ES-I3 (cell line): Measurements from ENCODE around the gene RBP3.

ENCODE experiments used
- H3K36me3 ChIP-seq: 2 replicates; pipeline ENCODE4 v1.6.1; 2013; ENCODE audit warnings: mild to moderate bottlenecking, low read length, control low read depth, moderate library complexity; ENCODE audit not compliant: insufficient read depth
- H3K4me1 ChIP-seq: 2 replicates; pipeline ENCODE4 v1.6.1; 2013; ENCODE audit warnings: mild to moderate bottlenecking, control low read depth, low read length; ENCODE audit not compliant: insufficient read depth
- H3K9ac ChIP-seq: 2 replicates; pipeline ENCODE4 v1.6.1; 2013; ENCODE audit warnings: low read depth, mild to moderate bottlenecking, low read length, moderate library complexity
- H3K9me3 ChIP-seq: 2 replicates; pipeline ENCODE4 v1.6.1; 2013; ENCODE audit warnings: mild to moderate bottlenecking, low read length, moderate library complexity; ENCODE audit not compliant: control insufficient read depth, insufficient read depth

The RBP3 gene

DNA sequence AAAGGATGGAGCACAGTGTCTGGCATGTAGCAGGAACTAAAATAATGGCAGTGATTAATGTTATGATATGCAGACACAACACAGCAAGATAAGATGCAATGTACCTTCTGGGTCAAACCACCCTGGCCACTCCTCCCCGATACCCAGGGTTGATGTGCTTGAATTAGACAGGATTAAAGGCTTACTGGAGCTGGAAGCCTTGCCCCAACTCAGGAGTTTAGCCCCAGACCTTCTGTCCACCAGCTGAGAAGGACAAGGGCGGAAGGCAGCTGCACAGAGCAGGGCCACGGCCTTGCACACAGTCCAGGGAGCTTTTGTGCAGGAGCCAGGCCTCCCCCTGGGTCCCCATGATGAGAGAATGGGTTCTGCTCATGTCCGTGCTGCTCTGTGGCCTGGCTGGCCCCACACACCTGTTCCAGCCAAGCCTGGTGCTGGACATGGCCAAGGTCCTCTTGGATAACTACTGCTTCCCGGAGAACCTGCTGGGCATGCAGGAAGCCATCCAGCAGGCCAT lies at the start of gene RBP3:
Gene RBP3 (plus strand): TSS at position 226 of the 514 bp plus-strand sequence. CDS start 122 bp downstream, at position 348.
- H3K9me3 ChIP-seq, result no peaks in the 10 kb centered on the region
- H3K9ac ChIP-seq, result no peak within 1 kb of the TSS
- no peaks in the 10 kb centered on the region for H3K4me1 ChIP-seq
- H3K36me3 ChIP-seq, result no peaks in the 10 kb centered on the region

DNA sequence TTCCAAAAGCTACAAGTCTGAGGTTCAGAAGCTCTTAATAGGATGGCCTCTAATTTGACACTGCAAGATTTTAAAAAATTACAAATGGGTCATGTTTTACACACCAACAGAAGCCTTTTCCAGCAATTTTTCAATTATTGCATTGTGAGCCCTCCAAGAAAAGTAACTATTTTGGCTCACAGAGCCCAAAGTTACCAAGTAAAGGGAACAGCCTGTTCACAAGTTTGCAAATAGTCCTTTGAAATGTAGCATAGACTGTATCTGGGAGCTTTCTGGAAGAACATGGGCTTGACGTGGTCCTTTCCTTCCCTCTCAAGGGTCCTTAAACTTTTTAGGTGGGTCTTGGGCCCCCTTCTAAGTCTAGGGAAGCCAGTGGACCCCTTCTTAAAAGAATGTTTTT lies 49.4 kb upstream of the RBP3 start:
- Histone ChIP-seq H3K36me3 (no peaks in the 10 kb centered on the region), H3K9me3 (no peaks in the 10 kb centered on the region), H3K4me1 (no peaks in the 10 kb centered on the region), H3K9ac (no peak overlapping the region)

DNA sequence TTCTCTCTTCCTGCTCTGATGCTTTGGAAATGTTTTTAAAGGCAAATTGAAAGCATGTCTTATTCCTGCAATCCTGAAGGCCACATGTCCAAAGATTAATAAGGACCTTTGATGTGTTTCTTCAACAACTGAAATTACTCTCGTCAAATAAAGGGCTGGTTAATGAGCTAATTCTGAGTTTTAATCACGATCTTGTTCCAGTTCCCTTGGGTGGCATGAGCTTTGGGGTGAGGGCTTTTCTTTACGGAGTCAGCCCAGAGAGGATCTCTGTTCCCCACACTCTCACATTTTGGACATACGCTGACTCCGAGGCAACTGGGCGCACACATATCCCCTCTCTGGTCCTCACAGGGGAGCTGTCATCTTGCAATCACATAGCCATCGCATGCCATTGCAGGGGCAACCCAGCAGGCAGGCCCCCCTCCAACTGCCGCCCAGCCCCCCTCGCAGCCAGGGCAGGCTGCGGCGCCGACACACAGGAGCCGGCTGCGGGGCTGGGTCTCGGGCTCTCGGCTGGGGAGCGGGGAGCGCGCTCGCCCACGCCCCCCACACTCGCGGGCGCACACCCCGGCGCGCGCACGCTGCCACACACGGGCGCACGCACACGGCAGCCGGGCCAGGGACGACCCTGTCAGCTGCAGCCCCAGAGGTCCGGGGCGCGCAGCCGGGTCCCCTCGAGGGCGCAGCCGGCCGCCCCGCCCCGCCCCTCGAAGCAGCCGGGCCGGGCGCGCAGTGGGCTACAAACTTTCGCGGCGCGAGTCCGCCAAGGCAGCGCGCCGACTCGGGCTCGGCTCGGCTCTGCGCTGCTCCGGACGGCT lies 48.3 kb upstream of the RBP3 start, which contains the start of gene GDF10:
Gene GDF10 (plus strand): TSS at position 587 of the 818 bp plus-strand sequence. CDS start 455 bp downstream, outside the sequence.
- Histone ChIP-seq H3K9ac (peak within 1 kb of the TSS; percentile 52), H3K4me1 (no peaks in the 10 kb centered on the region), H3K36me3 (no peaks in the 10 kb centered on the region), H3K9me3 (no peaks in the 10 kb centered on the region)

DNA sequence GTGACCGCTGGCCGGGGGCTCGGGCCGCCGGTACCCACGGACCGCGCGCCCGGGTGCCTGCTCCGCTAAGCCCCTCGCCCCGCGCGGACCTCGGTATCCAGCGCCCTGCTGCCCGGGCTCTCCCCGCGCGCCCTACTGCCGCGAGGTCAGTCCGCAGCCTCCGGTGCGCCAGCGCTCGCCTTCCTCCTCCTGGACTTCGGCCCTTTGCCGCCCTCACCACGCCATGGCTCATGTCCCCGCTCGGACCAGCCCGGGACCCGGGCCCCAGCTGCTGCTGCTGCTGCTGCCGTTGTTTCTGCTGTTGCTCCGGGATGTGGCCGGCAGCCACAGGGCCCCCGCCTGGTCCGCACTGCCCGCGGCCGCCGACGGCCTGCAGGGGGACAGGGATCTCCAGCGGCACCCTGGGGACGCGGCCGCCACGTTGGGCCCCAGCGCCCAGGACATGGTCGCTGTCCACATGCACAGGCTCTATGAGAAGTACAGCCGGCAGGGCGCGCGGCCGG lies 47.7 kb upstream of the RBP3 start:
- Histone ChIP-seq H3K4me1 (no peaks in the 10 kb centered on the region), H3K9ac (peak overlapping the region; percentile 52; the same call in 1 of the 2 replicates), H3K9me3 (no peaks in the 10 kb centered on the region), H3K36me3 (no peaks in the 10 kb centered on the region)

DNA sequence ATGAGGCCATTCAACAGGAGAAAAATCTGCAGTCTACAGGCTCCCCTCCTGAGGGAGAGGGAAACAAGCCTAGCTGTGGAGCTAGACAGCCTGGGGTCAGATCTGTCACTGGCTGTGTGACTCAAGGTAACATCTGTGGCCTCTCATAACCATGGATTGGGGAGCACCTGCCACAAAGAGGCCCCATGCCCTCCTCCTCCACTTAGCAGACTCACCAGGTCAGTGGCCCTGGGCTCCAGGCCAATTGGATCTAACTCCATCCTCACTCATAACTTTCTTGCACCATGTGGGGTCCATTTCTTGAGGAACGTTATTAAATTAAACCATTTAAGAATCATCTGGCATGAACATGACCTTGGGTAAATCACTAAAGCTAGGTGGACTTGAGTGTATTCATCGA lies 46.3 kb upstream of the RBP3 start:
- H3K9ac ChIP-seq, result no peak overlapping the region
- no peaks in the 10 kb centered on the region for H3K9me3 ChIP-seq
- H3K36me3 ChIP-seq, result no peaks in the 10 kb centered on the region
- H3K4me1 ChIP-seq, result no peaks in the 10 kb centered on the region

DNA sequence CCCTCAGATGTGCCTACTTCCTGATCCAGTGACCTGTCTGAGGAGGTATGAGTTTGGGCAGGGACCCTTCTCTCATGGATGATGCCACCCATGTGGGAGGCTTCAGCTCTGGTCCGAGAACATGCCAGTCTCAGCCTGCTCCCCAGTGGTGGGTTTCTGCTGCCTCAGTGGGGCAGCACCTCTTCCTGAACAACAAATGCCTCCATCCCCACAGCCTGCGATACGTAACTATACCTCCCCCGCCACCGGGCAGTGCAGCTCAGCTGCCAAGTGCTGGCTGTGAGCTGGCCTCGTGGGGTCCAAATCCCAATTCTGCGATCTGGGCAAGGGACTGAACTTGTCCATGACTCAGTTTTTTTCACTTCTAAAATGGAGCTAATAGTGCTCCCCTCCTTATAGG lies 45.1 kb upstream of the RBP3 start:
- no peaks in the 10 kb centered on the region for H3K9me3 ChIP-seq

DNA sequence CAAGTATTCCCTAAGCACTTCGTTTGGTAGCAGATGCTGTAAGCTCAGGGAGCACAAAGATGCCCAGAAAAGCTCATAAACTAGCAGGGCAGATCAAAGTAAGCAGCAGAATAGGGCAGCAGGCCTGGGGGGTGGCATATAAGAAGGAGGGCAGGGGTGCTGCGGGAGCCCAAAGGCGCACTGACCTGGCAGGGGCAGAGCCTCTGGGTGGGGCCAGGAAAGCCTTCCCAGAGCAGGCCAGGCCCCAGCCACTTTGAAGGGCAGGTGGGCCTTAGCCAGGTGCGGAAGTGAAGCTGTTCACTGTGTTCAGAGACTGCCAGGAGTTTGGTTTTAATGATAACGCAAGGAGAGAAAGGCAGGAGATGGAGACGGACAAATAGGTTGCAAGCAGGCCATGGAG lies 44.3 kb upstream of the RBP3 start:
- H3K9ac ChIP-seq, result no peak overlapping the region
- no peaks in the 10 kb centered on the region for H3K36me3 ChIP-seq
- H3K4me1 ChIP-seq, result no peaks in the 10 kb centered on the region

More for the DNA sequence above, 45.1 kb upstream of the RBP3 start:
- no peaks in the 10 kb centered on the region for H3K4me1 ChIP-seq
- no peaks in the 10 kb centered on the region for H3K36me3 ChIP-seq
- no peak overlapping the region for H3K9ac ChIP-seq

DNA sequence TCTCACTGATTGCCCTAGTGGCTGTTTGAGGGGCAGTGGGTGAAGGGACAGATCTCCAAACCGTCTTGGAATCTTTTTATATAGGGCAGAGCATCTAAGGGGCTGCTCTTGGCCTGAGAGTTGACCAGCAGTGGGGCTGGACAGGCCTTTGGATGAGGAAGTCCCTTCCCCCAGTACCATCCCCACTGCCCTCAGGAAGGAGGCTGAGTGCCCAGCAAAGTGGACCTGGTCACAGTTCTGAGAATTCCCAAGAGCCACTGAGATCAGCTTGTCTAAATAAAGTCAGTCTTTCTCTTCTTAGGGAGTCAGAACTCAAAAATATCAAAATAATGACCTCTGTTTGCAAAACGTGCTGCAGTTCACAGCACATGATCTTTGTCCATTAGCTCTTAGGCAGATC lies 42.6 kb upstream of the RBP3 start:
- Histone ChIP-seq H3K36me3 (no peaks in the 10 kb centered on the region), H3K4me1 (no peaks in the 10 kb centered on the region), H3K9me3 (no peaks in the 10 kb centered on the region), H3K9ac (no peak overlapping the region)

More for the DNA sequence above, 44.3 kb upstream of the RBP3 start:
- H3K9me3 ChIP-seq, result no peaks in the 10 kb centered on the region

DNA sequence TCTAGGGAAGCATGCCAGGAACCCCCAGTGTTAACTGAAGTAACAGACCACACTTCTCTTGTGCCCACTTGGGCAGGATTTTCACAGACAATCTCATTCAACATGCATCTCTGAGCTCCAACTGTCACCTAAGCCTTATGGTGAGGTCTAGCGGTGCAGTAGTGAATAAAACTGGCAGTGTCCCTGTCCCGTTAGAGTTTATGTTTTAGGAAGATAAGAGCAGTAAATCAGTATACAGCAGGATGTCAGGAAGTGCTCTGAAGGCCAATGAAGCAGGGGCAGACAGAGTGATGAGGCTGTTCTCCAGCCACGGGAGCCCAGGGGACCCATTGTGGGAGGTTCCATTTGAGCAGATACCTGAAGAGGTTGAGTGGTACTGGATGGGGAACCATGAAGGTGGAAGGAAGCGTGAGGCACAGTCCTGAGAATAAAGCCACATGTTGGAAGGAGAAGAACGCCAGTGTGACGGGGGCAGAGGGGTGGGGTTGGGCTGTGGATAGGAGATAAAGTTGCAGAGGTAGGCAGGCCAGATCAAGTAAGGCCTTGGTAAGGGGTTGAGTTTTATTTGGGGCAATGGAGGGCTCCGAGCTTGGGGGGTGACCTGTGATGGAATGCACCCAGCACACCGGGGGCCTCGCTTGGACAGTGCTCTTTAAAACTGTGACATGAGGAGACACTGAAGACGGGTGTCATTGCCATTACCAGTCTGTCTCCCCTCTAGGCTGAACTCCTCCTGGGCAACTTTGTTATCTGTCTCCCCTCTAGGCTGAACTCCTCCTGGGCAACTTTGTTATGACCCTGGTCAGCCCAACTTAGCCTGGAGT lies 41.6 kb upstream of the RBP3 start:
- H3K9me3 ChIP-seq, result no peaks in the 10 kb centered on the region
- H3K9ac ChIP-seq, result no peak overlapping the region
- H3K4me1 ChIP-seq, result no peaks in the 10 kb centered on the region
- no peaks in the 10 kb centered on the region for H3K36me3 ChIP-seq

DNA sequence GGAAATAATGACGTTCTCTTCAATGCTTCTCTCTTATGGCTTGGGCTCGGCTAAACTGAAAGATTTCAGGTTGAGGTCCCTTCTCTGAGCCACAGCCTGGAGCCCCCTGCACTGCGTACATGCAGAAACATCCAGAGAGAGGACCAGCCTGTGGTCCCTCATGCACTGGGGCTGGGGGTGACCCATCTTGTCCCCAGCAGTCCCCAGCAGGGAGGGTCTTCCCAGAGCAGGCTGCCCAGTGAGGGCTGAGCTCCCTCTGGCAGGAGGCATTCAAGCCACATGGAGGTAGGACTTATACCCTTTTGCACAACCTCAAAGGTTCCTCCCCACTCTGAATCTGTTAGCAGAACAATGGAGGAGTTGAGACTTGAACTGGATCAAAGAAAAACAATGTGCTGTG lies 40.8 kb upstream of the RBP3 start:
- H3K9me3 ChIP-seq, result no peaks in the 10 kb centered on the region
- no peaks in the 10 kb centered on the region for H3K4me1 ChIP-seq
- no peaks in the 10 kb centered on the region for H3K36me3 ChIP-seq
- H3K9ac ChIP-seq, result no peak overlapping the region

DNA sequence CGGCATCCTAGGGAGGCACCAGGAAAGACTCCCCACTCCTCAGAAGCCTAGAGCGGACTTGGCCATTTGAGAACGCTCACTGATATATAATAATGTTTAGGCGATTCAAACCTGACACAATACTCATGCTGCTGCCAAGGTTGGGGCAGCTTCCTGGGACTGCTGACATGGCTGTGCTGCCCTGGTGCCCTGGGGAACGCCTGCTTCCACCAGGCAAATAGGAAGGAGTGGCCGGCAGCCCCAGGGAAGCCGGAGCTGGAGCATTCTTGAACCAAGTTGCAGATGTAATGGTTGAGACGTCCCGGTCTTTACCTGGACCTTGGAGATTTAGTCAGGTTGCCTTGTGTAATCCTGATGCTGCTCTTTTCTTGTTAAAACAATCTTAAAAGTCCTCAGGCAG lies 39.4 kb upstream of the RBP3 start:
- Histone ChIP-seq H3K4me1 (no peaks in the 10 kb centered on the region), H3K9ac (no peak overlapping the region), H3K36me3 (no peaks in the 10 kb centered on the region), H3K9me3 (no peaks in the 10 kb centered on the region)

DNA sequence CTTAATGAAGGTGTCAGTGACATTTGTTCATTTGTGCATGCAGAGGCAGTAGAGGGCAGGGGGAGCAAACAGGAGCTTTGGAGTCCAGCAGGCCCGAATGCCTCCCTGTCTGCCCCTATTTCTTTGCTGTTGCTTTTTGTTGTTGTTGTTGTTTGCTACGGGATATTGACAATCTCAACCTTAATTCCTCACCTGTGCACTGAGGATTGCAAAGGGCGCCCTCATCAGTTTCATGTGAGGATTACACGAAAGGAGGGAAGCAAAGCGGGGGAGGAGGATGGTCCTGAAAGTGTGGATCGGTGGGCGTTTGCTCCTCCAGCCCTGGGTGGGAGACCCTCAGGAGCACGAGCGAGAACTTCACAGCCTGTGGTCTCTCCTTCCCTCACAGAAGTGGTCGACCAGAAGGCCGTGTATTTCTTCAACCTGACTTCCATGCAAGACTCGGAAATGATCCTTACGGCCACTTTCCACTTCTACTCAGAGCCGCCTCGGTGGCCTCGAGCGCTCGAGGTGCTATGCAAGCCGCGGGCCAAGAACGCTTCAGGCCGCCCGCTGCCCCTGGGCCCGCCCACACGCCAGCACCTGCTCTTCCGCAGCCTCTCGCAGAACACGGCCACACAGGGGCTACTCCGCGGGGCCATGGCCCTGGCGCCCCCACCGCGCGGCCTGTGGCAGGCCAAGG lies 38.6 kb upstream of the RBP3 start:
- no peaks in the 10 kb centered on the region for H3K9me3 ChIP-seq
- H3K4me1 ChIP-seq, result no peaks in the 10 kb centered on the region
- H3K36me3 ChIP-seq, result no peaks in the 10 kb centered on the region
- H3K9ac ChIP-seq, result no peak overlapping the region

DNA sequence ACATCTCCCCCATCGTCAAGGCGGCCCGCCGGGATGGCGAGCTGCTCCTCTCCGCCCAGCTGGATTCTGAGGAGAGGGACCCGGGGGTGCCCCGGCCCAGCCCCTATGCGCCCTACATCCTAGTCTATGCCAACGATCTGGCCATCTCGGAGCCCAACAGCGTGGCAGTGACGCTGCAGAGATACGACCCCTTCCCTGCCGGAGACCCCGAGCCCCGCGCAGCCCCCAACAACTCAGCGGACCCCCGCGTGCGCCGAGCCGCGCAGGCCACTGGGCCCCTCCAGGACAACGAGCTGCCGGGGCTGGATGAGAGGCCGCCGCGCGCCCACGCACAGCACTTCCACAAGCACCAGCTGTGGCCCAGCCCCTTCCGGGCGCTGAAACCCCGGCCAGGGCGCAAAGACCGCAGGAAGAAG lies 38.1 kb upstream of the RBP3 start:
- Histone ChIP-seq H3K9me3 (no peaks in the 10 kb centered on the region), H3K4me1 (no peaks in the 10 kb centered on the region), H3K36me3 (no peaks in the 10 kb centered on the region), H3K9ac (no peak overlapping the region)
